ENCODE measurements around the gene GNB1L.

GRCh38 chr22:19862619-19863246 is 8.1 kb upstream of the GNB1L start:
- TF ChIP-seq, protein P1, sequence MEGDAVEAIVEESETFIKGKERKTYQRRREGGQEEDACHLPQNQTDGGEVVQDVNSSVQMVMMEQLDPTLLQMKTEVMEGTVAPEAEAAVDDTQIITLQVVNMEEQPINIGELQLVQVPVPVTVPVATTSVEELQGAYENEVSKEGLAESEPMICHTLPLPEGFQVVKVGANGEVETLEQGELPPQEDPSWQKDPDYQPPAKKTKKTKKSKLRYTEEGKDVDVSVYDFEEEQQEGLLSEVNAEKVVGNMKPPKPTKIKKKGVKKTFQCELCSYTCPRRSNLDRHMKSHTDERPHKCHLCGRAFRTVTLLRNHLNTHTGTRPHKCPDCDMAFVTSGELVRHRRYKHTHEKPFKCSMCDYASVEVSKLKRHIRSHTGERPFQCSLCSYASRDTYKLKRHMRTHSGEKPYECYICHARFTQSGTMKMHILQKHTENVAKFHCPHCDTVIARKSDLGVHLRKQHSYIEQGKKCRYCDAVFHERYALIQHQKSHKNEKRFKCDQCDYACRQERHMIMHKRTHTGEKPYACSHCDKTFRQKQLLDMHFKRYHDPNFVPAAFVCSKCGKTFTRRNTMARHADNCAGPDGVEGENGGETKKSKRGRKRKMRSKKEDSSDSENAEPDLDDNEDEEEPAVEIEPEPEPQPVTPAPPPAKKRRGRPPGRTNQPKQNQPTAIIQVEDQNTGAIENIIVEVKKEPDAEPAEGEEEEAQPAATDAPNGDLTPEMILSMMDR (IDR thresholded peaks at IDR 0.05; ENCODE audit: insufficient read depth, low read length): no peak
- TF ChIP-seq GABPA (IDR thresholded peaks at IDR 0.05; ENCODE audit: low read depth) (no peak), SPI1 (IDR thresholded peaks at IDR 0.05; ENCODE audit: borderline replicate concordance, low read depth) (no peak), POLR2AphosphoS5 (IDR thresholded peaks at IDR 0.05; ENCODE audit: low read depth) (no peak)
- TF ChIP-seq, protein P2, sequence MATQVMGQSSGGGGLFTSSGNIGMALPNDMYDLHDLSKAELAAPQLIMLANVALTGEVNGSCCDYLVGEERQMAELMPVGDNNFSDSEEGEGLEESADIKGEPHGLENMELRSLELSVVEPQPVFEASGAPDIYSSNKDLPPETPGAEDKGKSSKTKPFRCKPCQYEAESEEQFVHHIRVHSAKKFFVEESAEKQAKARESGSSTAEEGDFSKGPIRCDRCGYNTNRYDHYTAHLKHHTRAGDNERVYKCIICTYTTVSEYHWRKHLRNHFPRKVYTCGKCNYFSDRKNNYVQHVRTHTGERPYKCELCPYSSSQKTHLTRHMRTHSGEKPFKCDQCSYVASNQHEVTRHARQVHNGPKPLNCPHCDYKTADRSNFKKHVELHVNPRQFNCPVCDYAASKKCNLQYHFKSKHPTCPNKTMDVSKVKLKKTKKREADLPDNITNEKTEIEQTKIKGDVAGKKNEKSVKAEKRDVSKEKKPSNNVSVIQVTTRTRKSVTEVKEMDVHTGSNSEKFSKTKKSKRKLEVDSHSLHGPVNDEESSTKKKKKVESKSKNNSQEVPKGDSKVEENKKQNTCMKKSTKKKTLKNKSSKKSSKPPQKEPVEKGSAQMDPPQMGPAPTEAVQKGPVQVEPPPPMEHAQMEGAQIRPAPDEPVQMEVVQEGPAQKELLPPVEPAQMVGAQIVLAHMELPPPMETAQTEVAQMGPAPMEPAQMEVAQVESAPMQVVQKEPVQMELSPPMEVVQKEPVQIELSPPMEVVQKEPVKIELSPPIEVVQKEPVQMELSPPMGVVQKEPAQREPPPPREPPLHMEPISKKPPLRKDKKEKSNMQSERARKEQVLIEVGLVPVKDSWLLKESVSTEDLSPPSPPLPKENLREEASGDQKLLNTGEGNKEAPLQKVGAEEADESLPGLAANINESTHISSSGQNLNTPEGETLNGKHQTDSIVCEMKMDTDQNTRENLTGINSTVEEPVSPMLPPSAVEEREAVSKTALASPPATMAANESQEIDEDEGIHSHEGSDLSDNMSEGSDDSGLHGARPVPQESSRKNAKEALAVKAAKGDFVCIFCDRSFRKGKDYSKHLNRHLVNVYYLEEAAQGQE (IDR thresholded peaks at IDR 0.05; ENCODE audit: insufficient replicate concordance, low read depth): no peak
